SK-N-SH treated with all-trans-retinoic acid at 6 μM for 48 hours (cell line): Measurements from ENCODE around the gene GAA.

ENCODE experiments used
- ATAC-seq: fragments of 200-7000 bp; cut with Tn5 transposase; 3 replicates; pipeline ENCODE4 v1.9.1; 2020; ENCODE audit warnings: mild to moderate bottlenecking, moderate library complexity
- CREB5 ChIP-seq: fragments of 250-450 bp; sonication (Bioruptor Pico); IDR thresholded peaks from 2 replicates; pipeline ENCODE4 v1.5.1; 2020; ENCODE audit warnings: low read depth, mild to moderate bottlenecking, moderate library complexity
- ESRRG ChIP-seq: fragments of 250-450 bp; sonication (Bioruptor Pico); IDR thresholded peaks from 2 replicates; pipeline ENCODE4 v1.6.1; 2021; ENCODE audit warnings: mild to moderate bottlenecking
- ISL1 ChIP-seq: fragments of 250-450 bp; sonication (Bioruptor Pico); IDR thresholded peaks from 2 replicates; pipeline ENCODE4 v2.1.2; 2022; ENCODE audit warnings: mild to moderate bottlenecking, moderate library complexity
- OSR1 ChIP-seq: fragments of 250-450 bp; sonication (Bioruptor Pico); IDR thresholded peaks from 2 replicates; pipeline ENCODE4 v1.8.0; 2022; ENCODE audit warnings: moderate library complexity, mild to moderate bottlenecking, inconsistent platforms
- PATZ1 ChIP-seq: fragments of 250-450 bp; sonication (Bioruptor Pico); IDR thresholded peaks from 2 replicates; pipeline ENCODE4 v1.8.0; 2020; ENCODE audit warnings: mild to moderate bottlenecking, moderate library complexity, borderline replicate concordance
- POU6F1 ChIP-seq: fragments of 250-450 bp; sonication (Bioruptor Pico); IDR thresholded peaks from 2 replicates; pipeline ENCODE4 v1.8.0; 2021; ENCODE audit warnings: low read depth, mild to moderate bottlenecking, moderate library complexity, borderline replicate concordance
- RARB ChIP-seq: fragments of 250-450 bp; sonication (Bioruptor Pico); IDR thresholded peaks from 2 replicates; pipeline ENCODE4 v1.8.0; 2021; ENCODE audit warnings: mild to moderate bottlenecking, moderate library complexity
- SNAI2 ChIP-seq: fragments of 250-450 bp; sonication (Bioruptor Pico); IDR thresholded peaks from 2 replicates; pipeline ENCODE4 v1.5.0; 2020; ENCODE audit warnings: mild to moderate bottlenecking, moderate library complexity
- TCF4 ChIP-seq: fragments of 250-450 bp; sonication (Bioruptor Pico); IDR thresholded peaks from 2 replicates; pipeline ENCODE4 v1.8.0; 2021; ENCODE audit warnings: mild to moderate bottlenecking, moderate library complexity, borderline replicate concordance
- TOX ChIP-seq: fragments of 250-450 bp; sonication (Bioruptor Pico); IDR thresholded peaks from 2 replicates; pipeline ENCODE4 v1.8.0; 2021; ENCODE audit warnings: mild to moderate bottlenecking, moderate library complexity, borderline replicate concordance
- TSHZ2 ChIP-seq: fragments of 250-450 bp; sonication (Bioruptor Pico); IDR thresholded peaks from 2 replicates; pipeline ENCODE4 v1.5.0; 2020; ENCODE audit warnings: mild to moderate bottlenecking, moderate library complexity
- ZC3H10 ChIP-seq: fragments of 250-450 bp; sonication (Bioruptor Pico); IDR thresholded peaks from 2 replicates; pipeline ENCODE4 v1.5.1; 2021; ENCODE audit warnings: mild to moderate bottlenecking, moderate library complexity
- ZFP30 ChIP-seq: fragments of 450-650 bp; formaldehyde crosslinking; IDR thresholded peaks from 2 replicates; pipeline ENCODE4 v1.5.0; 2022; ENCODE audit warnings: mild to moderate bottlenecking, moderate library complexity
- ZNF565 ChIP-seq: fragments of 450-650 bp; formaldehyde crosslinking; conservative IDR thresholded peaks from 2 replicates; pipeline ENCODE4 v1.5.0; 2020; ENCODE audit warnings: low read depth, mild to moderate bottlenecking, moderate library complexity
- ZNF70 ChIP-seq: fragments of 450-650 bp; formaldehyde crosslinking; IDR thresholded peaks from 2 replicates; pipeline ENCODE4 v1.5.0; 2020; ENCODE audit warnings: mild to moderate bottlenecking, moderate library complexity

GAA gene

GRCh38 chr17:80092959-80093358 is 8.4 kb upstream of the GAA start (continued):
- no peak for TF ChIP-seq ZNF70 (CRISPR knock-in tag)
- no peak for TF ChIP-seq TSHZ2 (CRISPR knock-in tag)
- no peak for TF ChIP-seq TCF4

DNA sequence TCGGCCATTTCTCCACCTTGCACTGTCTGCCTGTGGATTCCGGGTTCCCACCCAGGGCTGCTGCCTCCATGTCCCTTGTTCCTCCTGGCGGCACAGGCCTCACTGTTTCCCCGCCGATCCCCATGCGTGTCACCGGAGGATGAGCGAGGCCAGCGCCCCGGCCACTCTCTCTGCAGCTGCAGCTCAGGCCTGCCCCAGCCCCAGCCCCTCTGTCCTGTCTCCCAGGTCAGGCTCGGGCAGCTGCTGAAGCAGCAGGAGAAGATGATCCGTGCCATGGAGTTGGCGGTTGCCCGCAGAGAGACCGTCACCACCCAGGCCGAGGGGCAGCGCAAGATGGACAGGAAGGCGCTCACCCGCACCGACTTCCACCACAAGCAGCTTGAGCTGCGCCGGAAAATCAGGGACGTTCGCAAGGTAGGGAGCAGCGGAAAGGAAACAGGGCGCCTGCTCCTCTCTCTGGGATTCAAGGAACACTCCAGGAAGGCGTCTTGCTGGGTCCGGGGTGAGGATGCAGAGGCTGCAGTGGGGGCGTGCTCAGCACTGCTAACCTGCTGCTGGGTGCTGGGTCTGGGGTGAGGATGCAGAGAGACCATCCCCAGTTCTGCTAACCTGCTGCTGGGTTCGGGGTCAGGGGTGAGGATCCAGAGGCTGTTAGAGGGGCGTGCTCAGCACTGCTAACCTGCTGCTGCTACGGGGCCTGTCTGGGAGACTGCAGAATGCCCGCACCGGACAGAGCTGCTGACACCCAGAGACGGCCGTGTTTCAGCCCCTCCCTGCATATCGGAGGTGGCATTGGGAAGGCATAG is 6.1 kb upstream of the GAA start:
- TF ChIP-seq SNAI2 (CRISPR knock-in tag) (no peak), ZNF565 (CRISPR knock-in tag) (no peak)

DNA sequence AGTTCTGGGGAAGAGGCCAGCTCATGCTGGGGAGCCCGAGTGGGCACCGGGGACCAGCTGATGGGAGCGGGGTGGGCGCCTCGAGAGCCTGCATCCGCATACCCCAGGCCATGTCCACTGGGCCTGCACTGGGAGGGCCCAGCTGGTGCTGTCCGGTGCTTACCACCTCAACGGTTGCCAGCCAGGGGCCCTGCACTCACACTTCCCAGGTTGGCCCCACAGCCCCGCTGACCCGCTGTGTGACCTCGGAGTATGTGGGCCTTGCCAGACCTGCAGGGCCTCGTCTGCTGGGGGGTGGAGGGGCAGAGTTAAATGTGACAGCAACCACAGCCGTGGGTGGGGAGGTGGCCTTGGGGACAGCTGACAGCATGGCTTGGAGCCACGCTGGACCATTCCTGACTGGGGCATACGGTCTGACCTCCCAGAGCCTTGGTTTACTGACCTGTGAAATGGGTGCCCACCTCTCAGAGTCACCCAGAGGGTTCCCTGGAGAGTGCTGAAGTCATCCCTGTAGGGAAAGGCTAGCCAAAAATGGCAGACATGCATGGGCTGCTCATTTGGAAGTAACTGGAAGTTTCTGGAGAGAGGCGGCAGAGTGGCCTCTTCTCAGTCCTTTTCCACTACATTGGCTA is 5.4 kb upstream of the GAA start:
- no peak for TF ChIP-seq ZNF70 (CRISPR knock-in tag)
- TF ChIP-seq, all 23 proteins: peak for 0
- peak; percentile 10; the same call in 1 of the 3 replicates for ATAC-seq

More for the DNA sequence above, 6.1 kb upstream of the GAA start:
- no peak; the same call in 1 of the 3 replicates for ATAC-seq

DNA sequence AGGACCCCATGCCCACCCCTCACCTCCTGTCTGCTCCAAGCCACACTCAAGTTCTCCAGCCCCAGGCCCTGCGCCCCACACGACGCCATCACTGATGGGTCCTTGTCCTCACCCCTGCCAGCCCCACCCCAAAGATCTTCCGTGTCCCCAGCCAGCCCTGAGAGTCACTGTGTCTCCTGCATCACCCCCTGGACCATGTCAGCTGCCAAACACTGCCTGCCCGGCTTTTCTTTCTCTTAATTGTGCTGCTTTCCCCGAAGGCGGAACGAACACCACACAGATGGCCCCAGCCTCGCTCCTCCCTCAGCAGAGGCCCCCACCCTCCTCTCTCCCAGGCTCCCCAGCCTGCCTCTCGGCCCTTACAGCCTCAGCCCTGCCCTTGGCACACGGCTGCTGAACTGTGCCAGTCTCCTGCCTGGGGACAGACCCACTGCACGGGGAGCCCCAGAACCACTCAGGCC is 4.8 kb upstream of the GAA start:
- no peak for TF ChIP-seq PATZ1 (CRISPR knock-in tag)
- TF ChIP-seq ZC3H10 (CRISPR knock-in tag), result no peak
- TF ChIP-seq TCF4, result peak; percentile 61; the same call in 1 of the 2 replicates
- ATAC-seq, result no peak

DNA sequence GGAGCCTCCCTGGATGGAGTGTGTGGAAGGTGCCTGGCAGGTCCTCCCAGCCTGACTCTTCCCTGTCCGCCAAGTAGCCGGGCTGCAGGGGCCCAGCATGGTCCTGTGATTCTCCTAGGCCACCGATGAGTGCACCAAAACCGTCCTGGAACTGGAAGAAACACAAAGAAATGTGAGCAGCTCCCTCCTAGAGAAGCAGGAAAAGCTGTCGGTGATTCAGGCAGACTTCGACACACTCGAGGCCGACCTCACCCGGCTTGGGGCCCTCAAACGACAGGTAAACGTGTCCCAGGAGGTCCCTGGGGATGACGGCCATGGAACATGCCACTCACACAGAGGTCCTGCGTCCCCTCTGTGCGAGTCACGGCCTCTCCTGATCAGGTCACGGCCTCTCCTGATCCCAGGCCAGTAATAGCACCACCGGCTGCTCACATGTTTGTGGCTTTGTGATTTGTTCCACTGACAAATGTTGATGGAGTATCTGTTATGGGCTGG is 4.2 kb upstream of the GAA start:
- no peak for ATAC-seq
- TF ChIP-seq CREB5 (CRISPR knock-in tag), result no peak

GRCh38 chr17:80097844-80098691 is 3.3 kb upstream of the GAA start:
- TF ChIP-seq ZNF70 (CRISPR knock-in tag), result no peak
- no peak for TF ChIP-seq RARB (CRISPR knock-in tag)
- TF ChIP-seq TOX, result no peak
- TF ChIP-seq TSHZ2 (CRISPR knock-in tag), result no peak
- TF ChIP-seq ZNF565 (CRISPR knock-in tag), result no peak
- no peak for TF ChIP-seq PATZ1 (CRISPR knock-in tag)
- no peak for TF ChIP-seq TCF4
- no peak for TF ChIP-seq ESRRG (CRISPR knock-in tag)
- TF ChIP-seq ISL1 (CRISPR knock-in tag), result no peak
- TF ChIP-seq ZFP30 (CRISPR knock-in tag), result no peak
- TF ChIP-seq POU6F1, result no peak
- no peak for TF ChIP-seq OSR1 (CRISPR knock-in tag)
- ATAC-seq, result no peak
